Fibroblast of villous mesenchyme (primary cell): ENCODE results near the gene ATP6V0C. TPM values are rescaled to one million over a fixed set of nuclear protein-coding genes. Genes with fewer than 3 reads are reported as not detected.

ENCODE experiments used
- DNase-seq: peaks from one replicate; pipeline ENCODE4 v3.0.0-alpha.2; 2010; ENCODE audit warnings: low read depth
- H3K4me3 ChIP-seq: 2 replicates; pipeline ENCODE4 v1.5.1; 2011; ENCODE audit warnings: low read depth, mild to moderate bottlenecking, low read length
- CTCF ChIP-seq: IDR thresholded peaks from 2 replicates; pipeline ENCODE4 v1.5.1; 2012; ENCODE audit warnings: low read depth, mild to moderate bottlenecking, low read length; ENCODE audit not compliant: insufficient read depth
- total RNA-seq: library from RNA; depleted of rRNA; stranded (reverse); fragments of >200 nt; gene quantifications from 2 replicates; pipeline ENCODE4 v1.2.3, GENCODE V29; 2012

Gene ATP6V0C
- total RNA-seq, 1 donor = 23.3 TPM

GRCh38 chr16:2518823-2519710, 5.3 kb downstream of the ATP6V0C start:
- H3K4me3 ChIP-seq = no peak overlapping the region
- no peak for TF ChIP-seq CTCF
- DNase-seq = no peak

- H3K4me3 ChIP-seq = peak overlapping the region; percentile 18
- no peak for DNase-seq
- no peak for TF ChIP-seq CTCF
Measured at GRCh38 chr16:2519711-2520080, 5.9 kb downstream of the ATP6V0C start.

- DNase-seq = peak; percentile 92
- no peak for TF ChIP-seq CTCF
- H3K4me3 ChIP-seq = peak within 1 kb of the TSS; percentile 70
Measured at GRCh38 chr16:2520097-2520783, 6.5 kb downstream of the ATP6V0C start, which contains the start of gene AMDHD2. Gene AMDHD2 (plus strand): TSS chr16:2520371. CDS start chr16:2520459, 88 bp downstream.

GRCh38 chr16:2520784-2521531, 7.2 kb downstream of the ATP6V0C start:
- TF ChIP-seq CTCF = no peak
- DNase-seq = no peak
- peak overlapping the region; percentile 70 for H3K4me3 ChIP-seq

- H3K4me3 ChIP-seq = no peak overlapping the region
- no peak for DNase-seq
- TF ChIP-seq CTCF = no peak
Measured at GRCh38 chr16:2523801-2524231, 10.1 kb downstream of the ATP6V0C start.

GRCh38 chr16:2524339-2524938, 10.7 kb downstream of the ATP6V0C start:
- no peak for TF ChIP-seq CTCF
- H3K4me3 ChIP-seq = no peak overlapping the region
- DNase-seq = no peak
